GM10847 (cell line): Measurements from ENCODE around the gene TUBGCP6.

Source experiments
- POLR2A ChIP-seq: IDR thresholded peaks from 2 replicates; pipeline ENCODE4 v1.6.1; 2011; ENCODE audit not compliant: insufficient read length; ENCODE audit errors: extremely low read depth

The TUBGCP6 gene

GRCh38 chr22:50218996-50219727, 25.7 kb downstream of the TUBGCP6 start:
- no peak for TF ChIP-seq POLR2A

- no peak for TF ChIP-seq POLR2A
These were observed 26.4 kb downstream of the TUBGCP6 start for GRCh38 chr22:50218153-50218995.

GRCh38 chr22:50217543-50218152, 27.2 kb downstream of the TUBGCP6 start:
- no peak for TF ChIP-seq POLR2A

GRCh38 chr22:50216684-50217520, 27.9 kb downstream of the TUBGCP6 start:
- no peak for TF ChIP-seq POLR2A

GRCh38 chr22:50216055-50216683, 28.7 kb downstream of the TUBGCP6 start:
- TF ChIP-seq POLR2A = no peak

- no peak for TF ChIP-seq POLR2A
These were observed 29.3 kb downstream of the TUBGCP6 start for GRCh38 chr22:50215297-50216054.

GRCh38 chr22:50213263-50213662, 31.6 kb downstream of the TUBGCP6 start:
- no peak for TF ChIP-seq POLR2A

GRCh38 chr22:50211147-50211546, 33.7 kb downstream of the TUBGCP6 start:
- no peak for TF ChIP-seq POLR2A

GRCh38 chr22:50210378-50211139, 34.3 kb downstream of the TUBGCP6 start:
- TF ChIP-seq POLR2A = no peak

- no peak for TF ChIP-seq POLR2A
These were observed 34.9 kb downstream of the TUBGCP6 start for GRCh38 chr22:50209893-50210292.

- TF ChIP-seq POLR2A = no peak
These were observed 35.6 kb downstream of the TUBGCP6 start for GRCh38 chr22:50208939-50209892.

GRCh38 chr22:50208430-50208938, 36.3 kb downstream of the TUBGCP6 start:
- TF ChIP-seq POLR2A = no peak
